Suprapubic skin (tissue), 3 donors: ENCODE results near the gene TSPAN8.
"Not testable (repeated sequence)": the region's sequence is repeated elsewhere in the genome, so short reads cannot be mapped to it uniquely, and the experiment has no call there.

Experiments
- CTCF ChIP-seq, 2 donors: fragments of 200-600 bp in 1 of 2; fragments of 450-650 bp in 1 of 2; sonication (generic) in 1 of 2; IDR thresholded peaks; one replicate each; pipeline ENCODE4 v1.5.1; 2016 to 2019; ENCODE audit warnings: antibody characterized with exemption in 2 of 2, mild to moderate bottlenecking in 1 of 2, moderate library complexity in 1 of 2
- POLR2A ChIP-seq, 2 donors: fragments of 450-650 bp; IDR thresholded peaks; one replicate each; pipeline ENCODE4 v1.6.1; 2017; ENCODE audit warnings: antibody characterized with exemption in 2 of 2, mild to moderate bottlenecking in 2 of 2, moderate library complexity in 2 of 2

GRCh38 chr12:71150041-71150440, 7.8 kb downstream of the TSPAN8 start:
- not testable (repeated sequence) for TF ChIP-seq CTCF, POLR2A (IDR thresholded peaks at IDR 0.05)
